GM10847 (cell line): ENCODE results near the gene ITGA1.

Experiments
- POLR2A ChIP-seq: IDR thresholded peaks from 2 replicates; pipeline ENCODE4 v1.6.1; 2011; ENCODE audit not compliant: insufficient read length; ENCODE audit errors: extremely low read depth

ITGA1 gene

GRCh38 chr5:52956915-52957747 lies 169.4 kb downstream of the ITGA1 start:
- TF ChIP-seq POLR2A, result no peak

- TF ChIP-seq POLR2A, result no peak
Observed at GRCh38 chr5:52961274-52961681, 173.6 kb downstream of the ITGA1 start.

GRCh38 chr5:52963636-52964035 lies 175.9 kb downstream of the ITGA1 start:
- TF ChIP-seq POLR2A, result no peak

GRCh38 chr5:52964138-52964537 lies 176.4 kb downstream of the ITGA1 start:
- TF ChIP-seq POLR2A, result no peak

GRCh38 chr5:52977264-52977897 lies 189.7 kb downstream of the ITGA1 start:
- TF ChIP-seq POLR2A, result no peak

GRCh38 chr5:52981507-52981906 lies 193.8 kb downstream of the ITGA1 start:
- TF ChIP-seq POLR2A, result no peak

GRCh38 chr5:52983731-52984636 lies 196.3 kb downstream of the ITGA1 start:
- no peak for TF ChIP-seq POLR2A

- TF ChIP-seq POLR2A, result no peak
Observed at GRCh38 chr5:52985306-52985705, 197.6 kb downstream of the ITGA1 start.

GRCh38 chr5:52987711-52988331 lies 200.1 kb downstream of the ITGA1 start:
- TF ChIP-seq POLR2A, result no peak

GRCh38 chr5:52988335-52989024 lies 200.8 kb downstream of the ITGA1 start:
- TF ChIP-seq POLR2A, result no peak

- no peak for TF ChIP-seq POLR2A
Observed at GRCh38 chr5:52989025-52989780, 201.5 kb downstream of the ITGA1 start, which contains the start of gene ITGA2. TSS of gene ITGA2 (plus strand) at chr5:52989352. CDS start at chr5:52989469, 117 bp downstream.

GRCh38 chr5:52989781-52990527 lies 202.2 kb downstream of the ITGA1 start:
- no peak for TF ChIP-seq POLR2A

- TF ChIP-seq POLR2A, result no peak
Observed at GRCh38 chr5:52990528-52990925, 202.8 kb downstream of the ITGA1 start.
